ENCODE data around the gene PP2D1.

Gene PP2D1

GRCh38 chr3:19950316-19950715, 61.7 kb downstream of the PP2D1 start:
- no peak overlapping the region for H3K4me3 ChIP-seq (replicated peaks; ENCODE audit: low read depth, low read length)
- no peak for TF ChIP-seq CTCF (IDR thresholded peaks at IDR 0.05; ENCODE audit: low read depth, low read length, missing control alignments)
- DNase-seq (ENCODE audit: extremely low read depth, low read depth): no peak

GRCh38 chr3:19948226-19948591, 63.9 kb downstream of the PP2D1 start:
- TF ChIP-seq CTCF (IDR thresholded peaks at IDR 0.05; ENCODE audit: low read depth, low read length, missing control alignments): no peak
- DNase-seq (ENCODE audit: extremely low read depth, low read depth): no peak
- H3K4me3 ChIP-seq (replicated peaks; ENCODE audit: low read depth, low read length): peak overlapping the region; percentile 82

GRCh38 chr3:19947549-19948225, 64.4 kb downstream of the PP2D1 start:
- peak overlapping the region; percentile 82 for H3K4me3 ChIP-seq (replicated peaks; ENCODE audit: low read depth, low read length)
- DNase-seq (ENCODE audit: extremely low read depth, low read depth): no peak
- TF ChIP-seq CTCF (IDR thresholded peaks at IDR 0.05; ENCODE audit: low read depth, low read length, missing control alignments): no peak

GRCh38 chr3:19946832-19947548, 65.1 kb downstream of the PP2D1 start, which contains the start of gene RAB5A:
Gene RAB5A, plus strand, starts transcription at chr3:19947097. Its CDS starts 3,802 bp downstream, at chr3:19950899.
- no peak for TF ChIP-seq CTCF (IDR thresholded peaks at IDR 0.05; ENCODE audit: low read depth, low read length, missing control alignments)
- peak; percentile 90 for DNase-seq (ENCODE audit: extremely low read depth, low read depth)
- H3K4me3 ChIP-seq (replicated peaks; ENCODE audit: low read depth, low read length): peak within 1 kb of the TSS; percentile 82

- H3K4me3 ChIP-seq (replicated peaks; ENCODE audit: low read depth, low read length): peak overlapping the region; percentile 82
- no peak for TF ChIP-seq CTCF (IDR thresholded peaks at IDR 0.05; ENCODE audit: low read depth, low read length, missing control alignments)
- DNase-seq (ENCODE audit: extremely low read depth, low read depth): no peak
Measured at GRCh38 chr3:19945969-19946831, 65.9 kb downstream of the PP2D1 start.

GRCh38 chr3:19945534-19945933, 66.5 kb downstream of the PP2D1 start:
- TF ChIP-seq CTCF (IDR thresholded peaks at IDR 0.05; ENCODE audit: low read depth, low read length, missing control alignments): no peak
- DNase-seq (ENCODE audit: extremely low read depth, low read depth): no peak
- no peak overlapping the region for H3K4me3 ChIP-seq (replicated peaks; ENCODE audit: low read depth, low read length)

Data from HFF-Myc (cell line).